PC-9 (cell line): Measurements from ENCODE around the gene DLL4.

ENCODE experiments used
- CTCF ChIP-seq: fragments of 200-600 bp; sonication (generic); conservative IDR thresholded peaks from 2 replicates; pipeline ENCODE4 v1.6.1; 2017; ENCODE audit warnings: mixed run types, antibody characterized with exemption, mild to moderate bottlenecking, moderate library complexity
- EZH2 ChIP-seq: fragments of 200-600 bp; sonication (generic); IDR thresholded peaks from 2 replicates; pipeline ENCODE4 v1.8.0; 2017; ENCODE audit warnings: antibody characterized with exemption, low read depth

DNA sequence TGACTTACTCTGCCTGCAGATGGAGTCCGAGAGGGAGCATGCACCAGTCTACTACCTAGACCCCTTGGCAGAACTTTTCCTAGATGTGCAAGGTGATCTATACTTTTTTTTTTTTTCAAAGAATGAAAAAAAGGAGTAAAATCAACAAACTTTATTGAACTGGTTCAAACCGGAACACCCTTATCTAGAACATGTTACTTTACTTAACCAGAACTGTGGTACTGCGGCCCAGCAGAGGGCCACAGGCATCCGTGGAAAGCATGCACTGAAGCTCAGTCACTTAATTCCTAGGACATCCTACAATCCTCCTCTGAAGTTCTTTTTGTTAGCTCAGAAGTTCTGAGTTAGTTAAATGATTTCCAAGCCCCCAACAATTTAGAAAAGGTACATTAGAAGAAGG is 45.7 kb downstream of the DLL4 start:
- no peak for TF ChIP-seq CTCF
- no peak for TF ChIP-seq EZH2
